Lower leg skin (tissue), 3 donors: Measurements from ENCODE around the gene TRPC3.

ENCODE experiments used
- POLR2A ChIP-seq, 2 donors: fragments of 450-650 bp; IDR thresholded peaks; one replicate each; pipeline ENCODE4 v1.6.1; 2016 to 2017; ENCODE audit warnings: antibody characterized with exemption in 2 of 2, mild to moderate bottlenecking in 1 of 2, moderate library complexity in 1 of 2
- TF ChIP-seq, protein P1 (sequence below), 3 donors: fragments of 450-650 bp; IDR thresholded peaks; one replicate each; pipeline ENCODE4 v1.5.1; 2016; ENCODE audit warnings: antibody characterized with exemption in 3 of 3, mild to moderate bottlenecking in 3 of 3, moderate library complexity in 2 of 3

- TF ChIP-seq, protein P1, sequence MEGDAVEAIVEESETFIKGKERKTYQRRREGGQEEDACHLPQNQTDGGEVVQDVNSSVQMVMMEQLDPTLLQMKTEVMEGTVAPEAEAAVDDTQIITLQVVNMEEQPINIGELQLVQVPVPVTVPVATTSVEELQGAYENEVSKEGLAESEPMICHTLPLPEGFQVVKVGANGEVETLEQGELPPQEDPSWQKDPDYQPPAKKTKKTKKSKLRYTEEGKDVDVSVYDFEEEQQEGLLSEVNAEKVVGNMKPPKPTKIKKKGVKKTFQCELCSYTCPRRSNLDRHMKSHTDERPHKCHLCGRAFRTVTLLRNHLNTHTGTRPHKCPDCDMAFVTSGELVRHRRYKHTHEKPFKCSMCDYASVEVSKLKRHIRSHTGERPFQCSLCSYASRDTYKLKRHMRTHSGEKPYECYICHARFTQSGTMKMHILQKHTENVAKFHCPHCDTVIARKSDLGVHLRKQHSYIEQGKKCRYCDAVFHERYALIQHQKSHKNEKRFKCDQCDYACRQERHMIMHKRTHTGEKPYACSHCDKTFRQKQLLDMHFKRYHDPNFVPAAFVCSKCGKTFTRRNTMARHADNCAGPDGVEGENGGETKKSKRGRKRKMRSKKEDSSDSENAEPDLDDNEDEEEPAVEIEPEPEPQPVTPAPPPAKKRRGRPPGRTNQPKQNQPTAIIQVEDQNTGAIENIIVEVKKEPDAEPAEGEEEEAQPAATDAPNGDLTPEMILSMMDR (IDR thresholded peaks at IDR 0.05): no peak
- TF ChIP-seq POLR2A (IDR thresholded peaks at IDR 0.05): no peak
These were observed 46.2 kb upstream of the TRPC3 start for GRCh38 chr4:121998024-121998423.
